ENCODE results near the gene KCNQ1. TPM values are rescaled to one million over a fixed set of nuclear protein-coding genes. Genes with fewer than 3 reads are reported as not detected.

The KCNQ1 gene
- total RNA-seq, 1 experiment from 2014 or later = 1.0 TPM

DNA sequence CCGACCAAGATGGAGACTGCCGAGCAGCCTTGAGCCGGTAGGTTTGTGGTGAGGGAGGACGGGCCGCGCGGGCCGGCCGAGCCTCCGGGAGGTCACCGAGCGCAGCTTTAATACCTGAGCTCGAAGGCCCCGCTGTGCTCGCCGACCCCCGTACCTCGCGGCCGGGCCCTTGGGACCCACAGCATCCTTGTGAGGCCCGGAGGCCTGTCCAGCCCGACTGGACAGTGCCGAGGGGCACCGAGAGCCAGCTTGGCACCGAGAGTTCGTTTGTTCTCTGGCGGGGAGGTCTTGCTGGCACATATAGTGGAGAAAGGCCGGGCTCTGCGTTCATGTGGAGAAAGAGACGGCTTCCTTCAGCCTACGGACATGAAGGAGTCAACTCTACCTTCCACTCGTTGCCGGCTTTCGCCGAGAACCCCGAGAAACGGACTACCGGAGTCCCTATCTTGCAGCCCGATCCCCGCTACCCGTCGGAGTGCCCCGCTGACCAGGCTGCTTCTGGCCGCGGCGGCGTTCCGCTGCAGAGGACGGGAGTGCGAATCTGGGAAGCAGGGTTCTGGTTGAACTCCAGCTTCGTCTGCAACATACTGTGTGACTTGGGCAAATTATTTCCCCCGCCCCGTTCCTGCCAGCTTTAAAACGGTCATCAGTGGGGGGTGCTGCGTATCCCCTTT is 43.9 kb upstream of the KCNQ1 start:
- no peaks in the 10 kb centered on the region for H3K9me3 ChIP-seq
- H3K4me3 ChIP-seq (ENCODE audit: low read depth, low read length) = peak overlapping the region; percentile 100
- peaks cover 14% of the 10 kb centered on the region for H3K4me1 ChIP-seq
- H3K27me3 ChIP-seq (replicated peaks; ENCODE audit: control insufficient read depth, insufficient read depth, low read length) = no peaks in the 10 kb centered on the region
- POLR2A ChIA-PET = interaction anchor here (0.6 to 1.9 kb wide), 14 partner anchors 18 to 613 kb away, joined by 3 to 35 read pairs (median 4); partner anchors contain the start of genes CD81 and PHLDA2
- Mint-ChIP-seq H3K9me3 (ENCODE audit: unreplicated experiment) (no peaks in the 10 kb centered on the region), H3K36me3 (ENCODE audit: insufficient read depth, unreplicated experiment) (peaks cover 66% of the 10 kb centered on the region), H3K27ac (ENCODE audit: unreplicated experiment) (peak overlapping the region; percentile 92), H3K4me3 (ENCODE audit: unreplicated experiment) (peak overlapping the region; percentile 89), H3K4me1 (ENCODE audit: low read depth, unreplicated experiment) (no peaks in the 10 kb centered on the region), H3K27me3 (ENCODE audit: insufficient read depth, unreplicated experiment) (no peaks in the 10 kb centered on the region)
- DNase-seq = no peak
- BruUV-seq (replicated peaks) = TSS peak; percentile 58
- intact Hi-C loops (cut with micrococcal nuclease; ENCODE audit: unreplicated experiment) = loop anchor here (1.0 to 5.0 kb wide), 4 partner anchors 18 to 199 kb away; no protein-coding TSS in a partner anchor
- no peaks in the 10 kb centered on the region for H3K36me3 ChIP-seq (ENCODE audit: control insufficient read depth, insufficient read depth, low read length)
- TF ChIP-seq, protein P1, sequence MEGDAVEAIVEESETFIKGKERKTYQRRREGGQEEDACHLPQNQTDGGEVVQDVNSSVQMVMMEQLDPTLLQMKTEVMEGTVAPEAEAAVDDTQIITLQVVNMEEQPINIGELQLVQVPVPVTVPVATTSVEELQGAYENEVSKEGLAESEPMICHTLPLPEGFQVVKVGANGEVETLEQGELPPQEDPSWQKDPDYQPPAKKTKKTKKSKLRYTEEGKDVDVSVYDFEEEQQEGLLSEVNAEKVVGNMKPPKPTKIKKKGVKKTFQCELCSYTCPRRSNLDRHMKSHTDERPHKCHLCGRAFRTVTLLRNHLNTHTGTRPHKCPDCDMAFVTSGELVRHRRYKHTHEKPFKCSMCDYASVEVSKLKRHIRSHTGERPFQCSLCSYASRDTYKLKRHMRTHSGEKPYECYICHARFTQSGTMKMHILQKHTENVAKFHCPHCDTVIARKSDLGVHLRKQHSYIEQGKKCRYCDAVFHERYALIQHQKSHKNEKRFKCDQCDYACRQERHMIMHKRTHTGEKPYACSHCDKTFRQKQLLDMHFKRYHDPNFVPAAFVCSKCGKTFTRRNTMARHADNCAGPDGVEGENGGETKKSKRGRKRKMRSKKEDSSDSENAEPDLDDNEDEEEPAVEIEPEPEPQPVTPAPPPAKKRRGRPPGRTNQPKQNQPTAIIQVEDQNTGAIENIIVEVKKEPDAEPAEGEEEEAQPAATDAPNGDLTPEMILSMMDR (IDR thresholded peaks at IDR 0.05; ENCODE audit: insufficient read depth in 1 of 2, low read depth in 1 of 2, low read length in 1 of 2, severe bottlenecking in 1 of 2, unreplicated experiment in 1 of 2) = no peak
- CTCF ChIA-PET = interaction anchor here (0.6 to 2.2 kb wide), 18 partner anchors 8 to 591 kb away, joined by 3 to 18 read pairs (median 4); partner anchors contain the start of genes CD81 and NAP1L4

- Histone ChIP-seq H3K27me3 (replicated peaks; ENCODE audit: control insufficient read depth, insufficient read depth, low read length) (no peaks in the 10 kb centered on the region), H3K9me3 (no peaks in the 10 kb centered on the region), H3K36me3 (ENCODE audit: control insufficient read depth, insufficient read depth, low read length) (no peaks in the 10 kb centered on the region), H3K4me3 (ENCODE audit: low read depth, low read length) (peak overlapping the region; percentile 100), H3K4me1 (peaks cover 14% of the 10 kb centered on the region)
- H3K36me3 Mint-ChIP-seq (ENCODE audit: insufficient read depth, unreplicated experiment) = peaks cover 66% of the 10 kb centered on the region
- no peak for DNase-seq
- ChIA-PET CTCF (interaction anchor here (0.8 to 2.2 kb wide), 4 partner anchors 18 to 97 kb away, joined by 3 to 18 read pairs (median 10); no protein-coding TSS in a partner anchor), POLR2A (no interaction called here)
- TF ChIP-seq, protein P1 (IDR thresholded peaks at IDR 0.05; ENCODE audit: insufficient read depth in 1 of 2, low read depth in 1 of 2, low read length in 1 of 2, severe bottlenecking in 1 of 2, unreplicated experiment in 1 of 2) = no peak
- peak overlapping the region; percentile 89 for H3K4me3 Mint-ChIP-seq (ENCODE audit: unreplicated experiment)
- no peaks in the 10 kb centered on the region for H3K9me3 Mint-ChIP-seq (ENCODE audit: unreplicated experiment)
- BruUV-seq (replicated peaks) = no TSS peak
- H3K4me1 Mint-ChIP-seq (ENCODE audit: low read depth, unreplicated experiment) = no peaks in the 10 kb centered on the region
- peak overlapping the region; percentile 92 for H3K27ac Mint-ChIP-seq (ENCODE audit: unreplicated experiment)
- H3K27me3 Mint-ChIP-seq (ENCODE audit: insufficient read depth, unreplicated experiment) = no peaks in the 10 kb centered on the region
- intact Hi-C loops (cut with micrococcal nuclease; ENCODE audit: unreplicated experiment) = loop anchor here (5.0 kb wide), 1 partner anchor 199 kb away; no protein-coding TSS in a partner anchor
These were observed 43.3 kb upstream of the KCNQ1 start for GRCh38 chr11:2401436-2401984.

- CTCF ChIA-PET = interaction anchor here (0.8 kb wide), 1 partner anchor 97 kb away, joined by 3 read pairs; no protein-coding TSS in a partner anchor
- POLR2A ChIA-PET = no interaction called here
- no peak overlapping the region; the same call in 1 of the 2 replicates for H3K4me3 ChIP-seq (ENCODE audit: low read depth, low read length)
These were observed 42.7 kb upstream of the KCNQ1 start for GRCh38 chr11:2402106-2402505.

More at GRCh38 chr11:2402106-2402505, 42.7 kb upstream of the KCNQ1 start:
- no peaks in the 10 kb centered on the region for H3K9me3 Mint-ChIP-seq (ENCODE audit: unreplicated experiment)
- no peak for DNase-seq
- Histone ChIP-seq H3K9me3 (no peaks in the 10 kb centered on the region), H3K36me3 (ENCODE audit: control insufficient read depth, insufficient read depth, low read length) (no peaks in the 10 kb centered on the region), H3K27me3 (replicated peaks; ENCODE audit: control insufficient read depth, insufficient read depth, low read length) (no peaks in the 10 kb centered on the region), H3K4me1 (peaks cover 14% of the 10 kb centered on the region)
- H3K36me3 Mint-ChIP-seq (ENCODE audit: insufficient read depth, unreplicated experiment) = peaks cover 60% of the 10 kb centered on the region
- no peak overlapping the region for H3K27ac Mint-ChIP-seq (ENCODE audit: unreplicated experiment)
- H3K4me3 Mint-ChIP-seq (ENCODE audit: unreplicated experiment) = peak overlapping the region; percentile 89
- no TSS peak for BruUV-seq (replicated peaks)
- no peaks in the 10 kb centered on the region for H3K4me1 Mint-ChIP-seq (ENCODE audit: low read depth, unreplicated experiment)
- intact Hi-C loops (cut with micrococcal nuclease; ENCODE audit: unreplicated experiment) = loop anchor here (5.0 kb wide), 1 partner anchor 200 kb away; no protein-coding TSS in a partner anchor
- TF ChIP-seq, protein P1 (IDR thresholded peaks at IDR 0.05; ENCODE audit: insufficient read depth in 1 of 2, low read depth in 1 of 2, low read length in 1 of 2, severe bottlenecking in 1 of 2, unreplicated experiment in 1 of 2) = no peak
- no peaks in the 10 kb centered on the region for H3K27me3 Mint-ChIP-seq (ENCODE audit: insufficient read depth, unreplicated experiment)

Data from Caco-2 (cell line).